Epidermal melanocyte (primary cell): ENCODE results near the gene MED15.
"Not testable (repeated sequence)": the region's sequence is repeated elsewhere in the genome, so short reads cannot be mapped to it uniquely, and the experiment has no call there.

Source experiments
- DNase-seq: peaks from one replicate; pipeline ENCODE4 v3.0.0; 2011; ENCODE audit warnings: low spot score; ENCODE audit not compliant: insufficient read length

Gene MED15

GRCh38 chr22:20582520-20583361, 75.3 kb downstream of the MED15 start:
- DNase-seq, result no peak

- DNase-seq, result no peak
Observed at GRCh38 chr22:20583471-20583922, 76.1 kb downstream of the MED15 start.

GRCh38 chr22:20584029-20584871, 76.8 kb downstream of the MED15 start:
- DNase-seq, result no peak

GRCh38 chr22:20584872-20585638, 77.6 kb downstream of the MED15 start:
- DNase-seq, result no peak

DNA sequence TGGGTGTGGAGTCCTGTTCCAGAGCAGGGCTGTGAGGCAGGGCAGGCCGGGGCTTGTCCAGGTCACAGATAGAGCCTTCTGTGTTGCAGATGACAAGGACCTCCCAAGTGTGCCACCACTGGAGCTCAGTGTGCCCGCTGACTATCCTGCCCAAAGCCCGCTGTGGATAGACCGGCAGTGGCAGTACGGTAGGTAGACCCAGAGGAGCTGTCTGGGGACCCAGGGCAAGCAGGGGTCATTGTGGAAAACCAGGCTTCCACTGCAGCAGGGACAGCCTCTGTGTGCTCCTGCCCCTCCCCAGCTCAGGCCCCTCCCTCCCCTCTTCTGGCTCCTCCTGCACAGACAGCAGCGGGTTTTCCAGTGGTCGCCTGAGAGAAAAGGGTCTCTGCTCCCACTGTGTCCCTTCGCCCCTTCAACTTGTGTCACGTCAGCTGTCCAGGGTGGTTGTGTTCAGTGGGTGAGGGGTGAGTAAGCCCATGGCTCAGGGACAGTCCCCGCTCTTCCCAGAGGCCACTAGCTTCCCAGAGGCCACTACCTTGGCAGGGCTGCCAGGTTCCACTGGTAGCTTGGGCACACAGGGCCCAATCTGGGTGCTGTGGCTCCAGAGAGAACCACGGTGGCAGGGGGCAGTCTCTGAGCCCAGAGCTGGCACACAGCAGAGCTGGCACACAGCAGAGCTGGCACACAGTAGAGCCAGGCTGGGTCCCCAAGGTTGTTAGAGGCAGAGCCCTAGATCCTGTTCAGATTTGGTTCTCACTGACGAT, 78.4 kb downstream of the MED15 start:
- no peak for DNase-seq

- DNase-seq, result no peak
Observed at GRCh38 chr22:20586403-20586745, 79.0 kb downstream of the MED15 start.

DNA sequence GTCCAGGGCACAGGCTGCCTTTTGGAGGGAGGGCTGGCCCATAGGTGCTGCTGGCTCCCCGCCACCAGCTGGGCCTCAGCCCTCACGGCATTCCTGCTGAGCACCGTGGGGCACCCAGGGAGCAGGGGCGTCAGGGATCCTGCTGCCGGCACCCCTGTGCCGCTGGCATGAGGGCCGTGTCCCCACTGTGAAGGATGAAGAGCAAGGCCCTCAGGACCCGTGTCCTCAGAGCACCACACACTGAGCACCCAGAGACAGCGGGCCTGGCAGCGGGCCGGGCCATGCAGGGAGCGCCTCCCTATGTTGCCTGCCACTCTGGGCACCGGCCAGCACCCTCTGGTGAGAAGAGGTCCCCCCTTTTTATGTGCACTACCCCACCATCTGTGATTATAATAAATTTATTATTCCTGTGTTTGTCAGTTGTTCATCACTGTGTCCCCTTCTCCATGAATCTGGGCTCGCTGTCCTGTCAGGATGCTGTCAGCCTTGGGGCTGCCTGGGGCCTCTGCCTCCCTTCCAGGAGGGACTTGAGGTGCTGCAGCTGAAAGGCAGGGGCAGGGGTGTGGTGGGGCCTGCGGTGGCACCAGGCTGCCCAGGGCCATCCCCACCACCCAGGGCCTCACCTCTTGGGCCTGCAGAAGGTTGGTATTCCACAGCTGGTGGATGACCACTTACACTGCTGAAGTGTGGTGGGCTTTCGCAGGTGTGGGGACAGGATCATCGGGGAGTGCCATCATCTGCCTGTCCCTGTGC, 80.0 kb downstream of the MED15 start:
- no peak for DNase-seq

DNA sequence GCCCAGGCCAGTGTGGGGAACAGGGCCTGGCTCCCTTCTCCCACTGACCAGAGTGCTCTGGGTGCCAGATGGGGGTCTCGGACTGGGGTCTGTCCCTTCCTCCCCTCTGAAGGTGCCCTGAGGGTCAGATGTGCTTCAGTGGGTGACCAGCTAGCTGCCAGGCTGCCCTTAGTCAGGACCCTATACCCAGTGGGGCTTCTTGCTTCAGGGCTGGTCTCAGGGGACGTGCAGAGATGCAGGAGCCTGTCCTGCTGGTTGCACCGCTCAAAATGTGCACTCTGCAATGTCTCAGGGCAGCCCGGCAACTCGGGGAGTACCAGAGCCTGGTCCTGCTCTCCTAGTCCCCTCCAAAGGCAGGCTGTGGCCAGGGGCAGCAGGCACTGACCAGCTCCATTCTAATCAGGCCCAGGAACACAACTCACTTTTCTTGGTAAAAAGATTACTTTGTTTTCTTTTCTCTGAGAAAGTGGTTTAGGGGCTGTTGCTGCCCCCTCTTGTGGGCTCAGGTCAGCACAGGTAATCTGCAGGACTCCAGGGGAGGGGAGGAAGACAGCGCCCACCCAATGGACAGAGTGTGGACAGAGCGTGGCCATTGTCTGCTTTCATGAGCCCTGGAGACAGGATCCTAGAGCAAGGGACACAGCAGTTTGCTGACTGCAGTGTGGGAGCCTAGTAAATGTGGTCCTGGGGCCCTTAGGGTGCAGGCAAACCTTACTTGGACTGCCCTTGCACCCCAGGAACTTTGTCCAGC, 80.9 kb downstream of the MED15 start:
- no peak for DNase-seq

GRCh38 chr22:20588843-20589581, 81.6 kb downstream of the MED15 start:
- DNase-seq, result no peak

DNA sequence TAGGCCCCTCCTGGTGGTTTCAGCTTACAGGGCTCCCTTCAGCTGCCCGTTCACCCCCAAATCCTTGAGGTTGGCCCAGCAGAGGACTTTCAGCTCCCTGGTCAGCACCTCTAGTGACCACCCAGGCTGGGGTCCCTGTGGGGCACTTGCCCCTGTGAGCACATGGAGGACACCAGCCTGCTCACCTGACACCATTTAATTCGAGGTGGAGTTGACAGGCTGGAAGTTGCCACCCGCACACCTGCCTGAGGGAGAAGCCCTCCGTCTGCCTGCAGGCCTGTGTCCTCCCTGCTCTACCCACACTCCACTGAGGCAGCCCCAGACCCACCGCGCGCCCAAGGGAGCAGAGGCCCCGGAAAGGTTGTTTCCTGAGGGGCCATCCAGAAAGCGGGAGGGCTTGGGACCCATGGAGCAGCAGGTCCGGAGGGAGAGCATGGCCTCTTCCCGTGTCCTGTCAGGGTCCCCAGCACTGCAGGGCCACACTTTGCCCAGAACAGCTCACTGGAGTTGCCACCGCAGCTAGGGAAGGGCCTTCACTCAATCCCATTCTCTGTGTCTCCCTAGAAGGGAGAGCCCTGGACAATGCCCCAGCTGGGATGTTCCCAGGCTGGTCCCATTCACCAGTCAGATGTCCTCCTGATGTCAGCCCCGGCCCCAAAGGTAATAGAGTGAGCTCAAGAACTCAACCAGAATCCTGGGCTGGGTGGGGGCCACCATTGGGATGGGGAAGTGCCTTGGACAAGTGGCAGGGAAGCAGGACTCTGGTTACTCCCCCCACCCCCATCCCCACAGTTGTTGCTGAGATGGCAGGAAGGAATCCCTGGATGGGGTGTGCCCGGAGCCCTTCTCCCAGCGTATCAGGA, 82.4 kb downstream of the MED15 start:
- DNase-seq, result no peak

DNA sequence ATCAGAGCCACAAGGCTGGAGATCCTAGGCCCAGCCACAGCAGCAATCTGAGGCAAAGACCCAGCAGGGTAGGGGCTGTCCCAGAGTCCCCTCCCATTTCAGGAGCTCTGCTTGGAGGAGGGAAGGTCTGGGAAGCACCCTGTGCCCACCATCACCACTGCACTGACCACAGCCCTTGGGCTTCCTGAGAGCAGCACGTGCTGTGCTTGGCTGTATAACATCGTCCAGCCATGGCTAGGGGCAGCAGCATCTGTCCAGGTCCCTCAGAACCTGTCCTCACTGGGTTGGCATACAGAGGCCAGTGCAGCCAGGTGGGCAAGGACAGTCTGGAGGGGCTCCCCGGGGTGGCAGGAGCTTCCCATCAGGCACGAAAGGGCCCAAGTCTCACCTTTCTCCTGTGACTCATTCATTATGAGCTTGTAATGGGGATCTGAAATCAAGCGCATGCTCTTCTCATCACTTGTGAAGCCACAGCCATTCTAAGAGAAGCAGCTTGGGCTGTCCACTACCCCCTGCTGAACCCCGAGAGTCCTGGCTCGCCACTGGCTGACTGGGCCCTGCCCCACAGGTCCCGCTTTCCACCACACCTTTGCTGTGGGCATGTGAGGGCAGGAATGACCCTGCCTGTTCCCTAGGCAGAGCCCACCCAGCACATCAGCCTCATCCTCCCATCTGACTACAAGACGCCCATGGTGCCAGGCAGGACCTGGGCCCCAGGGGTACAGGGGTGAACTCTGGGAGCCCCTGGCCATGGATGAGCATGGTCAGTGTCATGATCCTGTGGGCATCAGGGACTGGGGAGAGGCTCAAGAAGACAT, 83.3 kb downstream of the MED15 start:
- no peak for DNase-seq

DNA sequence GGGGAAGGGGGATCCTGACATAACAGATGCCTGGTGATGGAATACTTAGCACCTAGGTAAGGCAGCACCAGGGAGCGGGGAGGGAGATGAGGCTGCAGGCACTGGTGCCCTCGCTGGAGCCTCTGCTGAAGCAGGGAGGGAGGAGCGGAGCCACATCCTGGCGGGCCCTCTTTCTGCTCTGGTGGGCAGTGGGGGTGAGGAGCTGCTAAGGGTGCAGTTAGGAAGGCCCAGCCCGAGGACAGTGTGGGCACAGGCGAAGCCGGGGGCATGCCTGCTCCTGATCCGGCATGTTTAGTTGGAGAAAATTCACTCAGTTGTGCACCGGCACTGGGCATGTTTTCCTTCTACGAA, 83.9 kb downstream of the MED15 start:
- DNase-seq, result no peak

- no peak for DNase-seq
Observed at GRCh38 chr22:20591660-20592310, 84.4 kb downstream of the MED15 start.

GRCh38 chr22:20594038-20594437, 86.6 kb downstream of the MED15 start:
- DNase-seq, result not testable (repeated sequence)

GRCh38 chr22:20594486-20594885, 87.1 kb downstream of the MED15 start:
- not testable (repeated sequence) for DNase-seq

DNA sequence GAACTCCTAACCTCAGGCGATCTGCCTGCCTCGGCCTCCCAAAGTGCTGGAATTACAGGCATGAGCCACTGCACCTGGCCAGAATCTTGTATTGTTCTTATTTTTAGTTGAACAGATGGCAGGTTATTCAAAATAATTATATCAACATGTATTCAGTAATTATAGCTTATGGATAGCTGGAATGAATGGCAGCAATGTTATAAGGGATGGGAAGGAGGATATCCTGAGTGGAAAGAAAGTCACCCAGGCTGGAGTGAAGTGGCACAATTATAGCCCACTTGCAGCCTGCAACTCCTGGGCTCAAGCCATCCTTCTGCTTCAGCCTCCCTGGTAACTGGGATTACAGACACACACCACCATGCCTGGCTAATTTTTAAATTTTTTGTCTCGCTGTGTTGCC, 88.1 kb downstream of the MED15 start:
- DNase-seq, result no peak

DNA sequence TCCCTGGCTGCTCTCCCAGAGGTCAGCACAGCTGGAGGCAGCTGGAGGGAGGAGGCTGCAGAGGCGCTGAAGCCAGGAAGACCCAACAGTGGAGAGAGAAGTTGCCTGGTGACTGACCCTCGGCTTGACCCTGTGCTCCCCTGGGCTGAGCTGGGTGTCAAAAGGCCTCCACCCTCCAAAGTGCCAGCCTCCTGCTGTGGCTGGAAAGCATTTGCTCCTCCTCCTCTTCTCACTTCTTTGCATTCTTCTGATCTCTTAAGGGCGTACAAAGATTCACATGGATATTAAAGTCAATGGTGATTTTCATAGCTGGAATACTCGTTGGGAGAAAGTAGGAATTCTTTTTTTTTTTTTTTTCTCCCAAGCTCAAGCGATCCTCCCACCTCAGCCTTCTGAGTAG, 91.7 kb downstream of the MED15 start:
- DNase-seq, result no peak
